HCT116 (cell line): ENCODE data around the gene NDUFB7. TPM values are rescaled to one million over a fixed set of nuclear protein-coding genes. Genes with fewer than 3 reads are reported as not detected.
A peak's percentile ranks its signal among the peaks of the same experiment; 100 is the strongest.
"Not testable (repeated sequence)": the region's sequence is repeated elsewhere in the genome, so short reads cannot be mapped to it uniquely, and the experiment has no call there.

Experiments
- ATAC-seq: fragments of 200-7000 bp; cut with Tn5 transposase; 2 replicates; pipeline ENCODE4 v1.9.1; 2020; ENCODE audit warnings: mild to moderate bottlenecking, moderate library complexity
- BruUV-seq: library from RNA; stranded (reverse); fragments of 400-500 nt; replicated peaks from 2 replicates; lab custom pipeline; 2021; lab: Mats Ljungman, UMichigan
- CTCF ChIA-PET: fragments of 300-600 bp; sonication (Branson Sonifier 250); formaldehyde crosslinking; loops from one replicate; lab custom pipeline; 2021; ENCODE audit warnings: antibody characterized with exemption; lab: Charles Lee
- POLR2A ChIA-PET: fragments of 300-600, 350-600 bp; sonication (Branson Sonifier 250); formaldehyde crosslinking; loops from one replicate; lab custom pipeline; 2021; ENCODE audit warnings: antibody characterized with exemption; lab: Charles Lee
- RAD21 ChIA-PET, 2 experiments: fragments of 300-600 bp; sonication (Branson Sonifier 250); formaldehyde crosslinking; loops; one replicate each; lab custom pipeline; 2023; ENCODE audit warnings: low total read pairs in 2 of 2; ENCODE audit not compliant: uncharacterized antibody in 2 of 2, unreplicated experiment in 2 of 2, low non-redundant PET in 1 of 2; lab: Charles Lee
- DNase-seq: peaks from one replicate; pipeline ENCODE4 v3.0.0-alpha.2; 2010; ENCODE audit warnings: low read depth, low spot score
- H2AFZ ChIP-seq: fragments of 200-600 bp; shearing (Covaris generic), sonication (generic); 2 replicates; pipeline ENCODE4 v1.6.1; 2017; ENCODE audit warnings: low read depth, mixed run types, mixed read lengths, antibody characterized with exemption, low read length; ENCODE audit not compliant: poor library complexity, severe bottlenecking
- H3K27ac ChIP-seq: 2 replicates; pipeline ENCODE4 v1.5.1; 2012; ENCODE audit warnings: low read depth, low read length
- H3K27me3 ChIP-seq: fragments of 200-600 bp; sonication (generic); 2 replicates; pipeline ENCODE4 v1.6.1; 2016; ENCODE audit warnings: mixed run types, low read length, mixed read lengths; ENCODE audit not compliant: insufficient read depth
- H3K36me3 ChIP-seq, 2 experiments: fragments of 200-500 bp in 1 of 2; fragments of 200-600 bp in 1 of 2; sonication (Bioruptor generic) in 1 of 2; sonication (generic) in 1 of 2; 2 replicates each; pipeline versions ENCODE4 v1.5.1 to v1.6.1; 2014 to 2016; ENCODE audit warnings: low read length in 2 of 2, inconsistent platforms in 1 of 2, mixed read lengths in 1 of 2, mixed run types in 1 of 2; ENCODE audit not compliant: insufficient read depth in 2 of 2, control insufficient read depth in 1 of 2
- H3K4me1 ChIP-seq, 2 experiments: fragments of 200-600 bp in 1 of 2; sonication (generic) in 1 of 2; 2 replicates each; pipeline versions ENCODE4 v1.5.1 to v1.6.1; 2012 to 2017; ENCODE audit warnings: low read length in 2 of 2, inconsistent platforms in 1 of 2, mild to moderate bottlenecking in 1 of 2, mixed read lengths in 1 of 2, mixed run types in 1 of 2, moderate library complexity in 1 of 2; ENCODE audit not compliant: insufficient read depth in 2 of 2, control insufficient read depth in 1 of 2
- H3K4me2 ChIP-seq: fragments of 200-600 bp; sonication (generic); 2 replicates; pipeline ENCODE4 v1.6.1; 2017; ENCODE audit warnings: mixed run types, low read length, mixed read lengths
- H3K4me3 ChIP-seq, 2 experiments: fragments of 200-600 bp in 1 of 2; sonication (generic) in 1 of 2; replicated peaks in 1 of 2; 2 replicates each; pipeline ENCODE4 v1.5.1; 2011 to 2016; ENCODE audit warnings: low read length in 2 of 2, control low read depth in 1 of 2, low read depth in 1 of 2, mild to moderate bottlenecking in 1 of 2, mixed read lengths in 1 of 2, mixed run types in 1 of 2
- H3K79me2 ChIP-seq: fragments of 200-600 bp; sonication (generic); 2 replicates; pipeline ENCODE4 v1.6.1; 2017; ENCODE audit warnings: mild to moderate bottlenecking, mixed run types, low read length, moderate library complexity, mixed read lengths; ENCODE audit not compliant: insufficient read depth
- H3K9ac ChIP-seq: fragments of 200-600 bp; sonication (generic); 2 replicates; pipeline ENCODE4 v1.6.1; 2016; ENCODE audit warnings: low read length, mixed read lengths
- H3K9me2 ChIP-seq: fragments of 200-600 bp; sonication (generic), shearing (Covaris generic); 2 replicates; pipeline ENCODE4 v1.6.1; 2017; ENCODE audit warnings: mixed run types, mild to moderate bottlenecking, moderate library complexity; ENCODE audit not compliant: insufficient read depth
- H3K9me3 ChIP-seq, 2 experiments: fragments of 200-500 bp in 1 of 2; fragments of 200-600 bp in 1 of 2; sonication (Bioruptor generic) in 1 of 2; sonication (generic) in 1 of 2; 2 replicates each; pipeline ENCODE4 v1.6.1; 2014 to 2017; ENCODE audit warnings: low read length in 2 of 2, mixed read lengths in 2 of 2, inconsistent platforms in 1 of 2, low read depth in 1 of 2, mild to moderate bottlenecking in 1 of 2, mixed run types in 1 of 2, moderate library complexity in 1 of 2; ENCODE audit not compliant: control insufficient read depth in 1 of 2, insufficient read depth in 1 of 2
- H4K20me1 ChIP-seq: fragments of 200-600 bp; sonication (generic), shearing (Covaris generic); 2 replicates; pipeline ENCODE4 v1.6.1; 2017; ENCODE audit warnings: mixed run types, mild to moderate bottlenecking, moderate library complexity; ENCODE audit not compliant: insufficient read depth
- CTCF ChIP-seq, 3 experiments: fragments of 200-600 bp in 1 of 3; sonication (generic) in 1 of 3; IDR thresholded peaks in 2 of 3; conservative IDR thresholded peaks in 1 of 3; 2 replicates each; pipeline ENCODE4 v1.5.1; 2012 to 2017; ENCODE audit warnings: low read depth in 2 of 3, low read length in 2 of 3, antibody characterized with exemption in 1 of 3, borderline replicate concordance in 1 of 3, control low read depth in 1 of 3, mild to moderate bottlenecking in 1 of 3, mixed read lengths in 1 of 3, mixed run types in 1 of 3, moderate library complexity in 1 of 3; ENCODE audit not compliant: insufficient read depth in 1 of 3
- EGR1 ChIP-seq: IDR thresholded peaks from 2 replicates; pipeline ENCODE4 v1.6.1; 2012; ENCODE audit warnings: low read depth
- POLR2A ChIP-seq: IDR thresholded peaks from 2 replicates; pipeline ENCODE4 v1.7.0; 2011; ENCODE audit warnings: borderline replicate concordance; ENCODE audit not compliant: insufficient read depth, insufficient read length; ENCODE audit errors: extremely low read depth
- POLR2AphosphoS5 ChIP-seq: IDR thresholded peaks from 2 replicates; pipeline ENCODE4 v1.6.1; 2011; ENCODE audit warnings: mild to moderate bottlenecking, low read depth, low read length, moderate library complexity
- SIN3A ChIP-seq: IDR thresholded peaks from 2 replicates; pipeline ENCODE4 v1.6.1; 2012; ENCODE audit warnings: low read depth
- intact Hi-C: fragments of 100-400 bp; cut with micrococcal nuclease; formaldehyde crosslinking; loops from 2 replicates; pipeline ENCODE4 v1.10.0; 2022
- total RNA-seq: library from RNA; stranded (reverse); gene quantifications from one replicate; pipeline ENCODE4 v1.2.1, GENCODE V29; 2021; ENCODE audit not compliant: unreplicated experiment

The NDUFB7 gene
- total RNA-seq, 1 experiment from 2014 or later = 167 TPM

GRCh38 chr19:14595558-14595957 is 23.7 kb upstream of the NDUFB7 start:
- ChIA-PET RAD21 (no interaction called here), POLR2A (no interaction called here), CTCF (no interaction called here)
- H2AFZ ChIP-seq = no peak overlapping the region
- intact Hi-C loops = no loop called here
- H3K27ac ChIP-seq = no peak overlapping the region
- no peaks in the 10 kb centered on the region for H4K20me1 ChIP-seq
- TF ChIP-seq POLR2AphosphoS5 = no peak
- no peak for TF ChIP-seq EGR1
- TF ChIP-seq POLR2A = no peak
- TF ChIP-seq CTCF (IDR thresholded peaks at IDR 0.05 in 2 of 3, conservative IDR thresholded peaks at IDR 0.05 in 1 of 3; ENCODE audit: borderline replicate concordance in 1 of 3, insufficient read depth in 1 of 3, low read depth in 2 of 3, low read length in 2 of 3) = no peak
- no peak for TF ChIP-seq SIN3A
- no peaks in the 10 kb centered on the region for H3K9me2 ChIP-seq
- no peaks in the 10 kb centered on the region for H3K36me3 ChIP-seq
- no peak overlapping the region for H3K4me2 ChIP-seq
- H3K79me2 ChIP-seq = no peaks in the 10 kb centered on the region
- DNase-seq (no peak), ATAC-seq (no peak)
- no peaks in the 10 kb centered on the region for H3K4me1 ChIP-seq
- BruUV-seq = no TSS peak
- H3K9ac ChIP-seq = no peak overlapping the region
- no peaks in the 10 kb centered on the region for H3K27me3 ChIP-seq
- H3K4me3 ChIP-seq = no peak overlapping the region
- peaks cover 0 to 5% of the 10 kb centered on the region in 2 experiments; a peak in 1 of 4 replicates for H3K9me3 ChIP-seq

- CTCF ChIA-PET, H3K4me3 ChIP-seq, H3K4me2 ChIP-seq, H3K4me1 ChIP-seq, H3K9me3 ChIP-seq, H3K27me3 ChIP-seq, H3K79me2 ChIP-seq, H3K9me2 ChIP-seq, H3K27ac ChIP-seq, POLR2A ChIA-PET, H3K36me3 ChIP-seq, H2AFZ ChIP-seq, H3K9ac ChIP-seq, DNase-seq, H4K20me1 ChIP-seq, RAD21 ChIA-PET, intact Hi-C loops, BruUV-seq, ATAC-seq: not testable (repeated sequence)
Observed at GRCh38 chr19:14589433-14589832, 17.6 kb upstream of the NDUFB7 start.

- H2AFZ ChIP-seq, H3K9me2 ChIP-seq, CTCF ChIA-PET, H3K9ac ChIP-seq, H3K36me3 ChIP-seq, H4K20me1 ChIP-seq, H3K27me3 ChIP-seq, H3K4me2 ChIP-seq, H3K4me1 ChIP-seq, H3K9me3 ChIP-seq, BruUV-seq, RAD21 ChIA-PET, DNase-seq, H3K27ac ChIP-seq, POLR2A ChIA-PET, H3K79me2 ChIP-seq, intact Hi-C loops, H3K4me3 ChIP-seq: not testable (repeated sequence)
- ATAC-seq = peak; percentile 34; the same call in 1 of the 2 replicates
Observed at GRCh38 chr19:14585187-14585586, 13.3 kb upstream of the NDUFB7 start.

- H4K20me1 ChIP-seq, H3K27me3 ChIP-seq, H3K4me1 ChIP-seq, H3K27ac ChIP-seq, H3K9me2 ChIP-seq, H3K9ac ChIP-seq, intact Hi-C loops, H3K36me3 ChIP-seq, BruUV-seq, POLR2A ChIA-PET, CTCF ChIA-PET, ATAC-seq, H3K79me2 ChIP-seq, RAD21 ChIA-PET, H3K4me3 ChIP-seq, H3K4me2 ChIP-seq, H3K9me3 ChIP-seq, DNase-seq, H2AFZ ChIP-seq: not testable (repeated sequence)
Observed at GRCh38 chr19:14584372-14584771, 12.5 kb upstream of the NDUFB7 start.
